Astrocyte (in vitro differentiated cells and primary cell): Measurements from ENCODE around the gene SYTL1. TPM values are rescaled to one million over a fixed set of nuclear protein-coding genes. Genes with fewer than 3 reads are reported as not detected.
A peak's percentile ranks its signal among the peaks of the same experiment; 100 is the strongest.

Experiments
- DNase-seq: peaks from one replicate; pipeline ENCODE4 v3.0.0-alpha.2; 2010; ENCODE audit warnings: low read depth
- FAIRE-seq: peaks from 2 replicates; lab custom pipeline; 2011; peaks lifted over from hg19 to GRCh38; lab: Jason Lieb, UNC
- H2AFZ ChIP-seq: 2 replicates; pipeline ENCODE4 v1.6.0; 2012; ENCODE audit warnings: low read depth, low read length, inconsistent platforms
- H3K27ac ChIP-seq: 2 replicates; pipeline ENCODE4 v1.5.1; 2011; ENCODE audit warnings: low read depth, low read length, inconsistent platforms
- H3K27me3 ChIP-seq: 2 replicates; pipeline ENCODE4 v1.6.0; 2011; ENCODE audit warnings: low read length, inconsistent platforms; ENCODE audit not compliant: insufficient read depth
- H3K36me3 ChIP-seq: 2 replicates; pipeline ENCODE4 v1.5.1; 2011; ENCODE audit warnings: low read length, inconsistent platforms; ENCODE audit not compliant: insufficient read depth
- H3K4me1 ChIP-seq: 2 replicates; pipeline ENCODE4 v1.5.1; 2011; ENCODE audit warnings: low read length, inconsistent platforms; ENCODE audit not compliant: insufficient read depth
- H3K4me2 ChIP-seq: 2 replicates; pipeline ENCODE4 v1.6.0; 2012; ENCODE audit warnings: low read length, inconsistent platforms
- H3K4me3 ChIP-seq: 2 replicates; pipeline ENCODE4 v1.5.1; 2011; ENCODE audit warnings: low read depth, mild to moderate bottlenecking, low read length, inconsistent platforms; ENCODE audit not compliant: insufficient read depth
- H3K79me2 ChIP-seq: 2 replicates; pipeline ENCODE4 v1.6.0; 2012; ENCODE audit warnings: mild to moderate bottlenecking, low read length, inconsistent platforms; ENCODE audit not compliant: insufficient read depth
- H3K9ac ChIP-seq: 2 replicates; pipeline ENCODE4 v1.6.0; 2012; ENCODE audit warnings: mild to moderate bottlenecking, low read length, inconsistent platforms
- H3K9me3 ChIP-seq: 2 replicates; pipeline ENCODE4 v1.5.1; 2012; ENCODE audit warnings: low read depth, mild to moderate bottlenecking, low read length, inconsistent platforms; ENCODE audit not compliant: insufficient read depth
- H4K20me1 ChIP-seq: 2 replicates; pipeline ENCODE4 v1.6.0; 2012; ENCODE audit warnings: low read length, inconsistent platforms; ENCODE audit not compliant: insufficient read depth
- H3K27ac Mint-ChIP-seq: one replicate; pipeline ENCODE4 v1.8.0; 2021; ENCODE audit warnings: mild to moderate bottlenecking, mixed read lengths; ENCODE audit not compliant: unreplicated experiment
- H3K27me3 Mint-ChIP-seq: one replicate; pipeline ENCODE4 v1.8.0; 2021; ENCODE audit warnings: low read depth, mixed read lengths; ENCODE audit not compliant: unreplicated experiment
- H3K36me3 Mint-ChIP-seq: one replicate; pipeline ENCODE4 v1.8.0; 2021; ENCODE audit warnings: low read depth, mixed read lengths; ENCODE audit not compliant: unreplicated experiment
- H3K4me1 Mint-ChIP-seq: one replicate; pipeline ENCODE4 v1.8.0; 2021; ENCODE audit warnings: low read depth, mixed read lengths; ENCODE audit not compliant: unreplicated experiment
- H3K4me3 Mint-ChIP-seq: one replicate; pipeline ENCODE4 v1.8.0; 2021; ENCODE audit warnings: mild to moderate bottlenecking, moderate library complexity, mixed read lengths; ENCODE audit not compliant: unreplicated experiment
- H3K9me3 Mint-ChIP-seq: one replicate; pipeline ENCODE4 v1.8.0; 2021; ENCODE audit warnings: mild to moderate bottlenecking, mixed read lengths; ENCODE audit not compliant: unreplicated experiment
- CTCF ChIP-seq: IDR thresholded peaks from 2 replicates; pipeline ENCODE4 v1.5.1; 2011; ENCODE audit warnings: low read depth, mild to moderate bottlenecking, inconsistent platforms, low read length, moderate library complexity; ENCODE audit not compliant: insufficient read depth
- EZH2 ChIP-seq: IDR thresholded peaks from 2 replicates; pipeline ENCODE4 v1.6.1; 2012; ENCODE audit warnings: mild to moderate bottlenecking, low read length, inconsistent platforms; ENCODE audit not compliant: insufficient read depth
- total RNA-seq: library from RNA; stranded (reverse); gene quantifications from 2 replicates; pipeline ENCODE4 v1.2.1, GENCODE V29; 2021

The SYTL1 gene
- total RNA-seq, 1 donor from 2014 or later, result 10.7 TPM

DNA sequence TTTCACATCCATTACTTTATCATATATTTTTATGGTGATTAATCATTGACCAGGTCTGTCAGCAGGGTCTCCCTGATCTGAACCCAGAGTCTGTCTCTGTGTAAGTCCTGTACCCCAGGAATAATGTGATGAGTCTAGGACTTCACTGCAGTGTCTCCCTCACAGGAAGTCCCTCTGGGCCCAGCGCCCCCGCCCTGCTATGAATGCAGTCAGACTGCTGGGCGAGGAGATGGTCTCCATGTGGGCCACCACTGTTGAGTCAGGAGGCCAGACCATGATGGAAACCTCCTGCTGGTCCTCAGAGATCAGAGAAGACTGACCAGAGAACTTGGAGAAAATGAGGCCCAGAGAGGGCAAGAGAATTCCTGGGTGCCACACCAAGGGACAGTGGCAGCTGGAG, 10.4 kb upstream of the SYTL1 start:
- Histone ChIP-seq H3K27me3 (no peaks in the 10 kb centered on the region), H4K20me1 (peaks cover 50% of the 10 kb centered on the region), H3K36me3 (peaks cover 25% of the 10 kb centered on the region), H3K4me3 (no peak overlapping the region), H3K9me3 (no peaks in the 10 kb centered on the region), H3K4me2 (no peak overlapping the region), H3K9ac (no peak overlapping the region), H3K27ac (no peak overlapping the region), H3K79me2 (peaks cover 48% of the 10 kb centered on the region), H2AFZ (no peak overlapping the region), H3K4me1 (peaks cover 4% of the 10 kb centered on the region)
- peaks cover 3% of the 10 kb centered on the region for H3K4me1 Mint-ChIP-seq
- H3K27me3 Mint-ChIP-seq, result no peaks in the 10 kb centered on the region
- H3K9me3 Mint-ChIP-seq, result no peaks in the 10 kb centered on the region
- no peak for DNase-seq
- H3K36me3 Mint-ChIP-seq, result peaks cover 12% of the 10 kb centered on the region
- FAIRE-seq, result no peak
- H3K27ac Mint-ChIP-seq, result peak overlapping the region; percentile 26
- TF ChIP-seq EZH2 (no peak), CTCF (no peak)
- no peak overlapping the region for H3K4me3 Mint-ChIP-seq

- DNase-seq (no peak), FAIRE-seq (no peak)
- no peak overlapping the region for H3K4me2 ChIP-seq
- Mint-ChIP-seq H3K27me3 (no peaks in the 10 kb centered on the region), H3K9me3 (no peaks in the 10 kb centered on the region), H3K4me1 (peaks cover 1% of the 10 kb centered on the region), H3K27ac (no peak overlapping the region), H3K36me3 (peaks cover 15% of the 10 kb centered on the region), H3K4me3 (no peak overlapping the region)
- peaks cover 20% of the 10 kb centered on the region for H3K36me3 ChIP-seq
- H3K4me3 ChIP-seq, result no peak overlapping the region
- no peak overlapping the region for H2AFZ ChIP-seq
- H3K9me3 ChIP-seq, result no peaks in the 10 kb centered on the region
- H3K27ac ChIP-seq, result no peak overlapping the region
- peaks cover 43% of the 10 kb centered on the region for H3K79me2 ChIP-seq
- no peak for TF ChIP-seq CTCF
- TF ChIP-seq EZH2, result no peak
- no peaks in the 10 kb centered on the region for H3K27me3 ChIP-seq
- peaks cover 2% of the 10 kb centered on the region for H3K4me1 ChIP-seq
- H4K20me1 ChIP-seq, result peaks cover 45% of the 10 kb centered on the region
- H3K9ac ChIP-seq, result no peak overlapping the region
These were observed 9.9 kb upstream of the SYTL1 start for GRCh38 chr1:27331922-27332321.

DNA sequence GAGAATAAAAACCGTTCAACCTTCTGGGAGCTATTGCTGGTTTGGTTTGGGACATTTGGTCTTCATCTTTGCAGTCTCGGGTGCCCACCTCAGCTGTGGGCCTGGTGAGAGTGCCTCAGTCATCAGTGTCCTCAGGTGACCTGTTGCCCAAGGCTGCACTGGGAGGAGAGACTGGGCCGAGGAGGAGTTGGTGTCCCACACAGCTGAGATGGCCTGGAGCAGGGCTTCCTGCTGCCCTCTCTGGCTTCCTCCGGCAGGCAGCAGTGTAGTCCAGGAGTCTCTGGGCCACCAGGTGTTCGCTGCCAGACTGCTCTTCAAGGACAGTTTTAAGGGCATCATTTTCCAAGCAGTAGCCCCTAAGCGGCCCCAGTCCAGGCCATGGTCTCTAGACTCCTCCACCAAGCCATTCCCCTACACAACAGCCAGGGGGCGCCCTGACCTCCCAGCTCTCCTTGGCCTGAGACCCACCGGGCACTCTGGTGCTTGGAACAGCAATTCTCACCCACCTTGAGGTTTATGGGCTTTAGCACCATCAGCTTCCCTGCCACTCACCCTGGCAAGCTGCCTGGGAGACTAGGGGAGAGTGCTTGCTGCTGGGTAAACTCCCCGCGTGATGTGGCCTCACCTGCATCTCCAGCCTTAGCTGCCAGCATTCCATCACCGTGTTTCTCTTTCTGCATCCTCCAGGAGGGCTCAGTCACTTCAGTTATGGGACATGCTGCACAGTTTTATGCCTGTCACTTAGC, 9.1 kb upstream of the SYTL1 start:
- no peaks in the 10 kb centered on the region for H3K9me3 ChIP-seq
- H3K4me2 ChIP-seq, result no peak overlapping the region
- no peaks in the 10 kb centered on the region for H3K4me1 ChIP-seq
- no peaks in the 10 kb centered on the region for H3K27me3 ChIP-seq
- no peak for DNase-seq
- H3K27ac Mint-ChIP-seq, result no peak overlapping the region
- H3K27me3 Mint-ChIP-seq, result no peaks in the 10 kb centered on the region
- peaks cover 18% of the 10 kb centered on the region for H3K36me3 ChIP-seq
- peaks cover 36% of the 10 kb centered on the region for H3K79me2 ChIP-seq
- TF ChIP-seq EZH2 (no peak), CTCF (peak; percentile 72)
- H3K4me3 ChIP-seq, result no peak overlapping the region
- H4K20me1 ChIP-seq, result peaks cover 42% of the 10 kb centered on the region
- no peak overlapping the region for H2AFZ ChIP-seq
- H3K4me1 Mint-ChIP-seq, result no peaks in the 10 kb centered on the region
- no peak for FAIRE-seq
- H3K9me3 Mint-ChIP-seq, result no peaks in the 10 kb centered on the region
- H3K27ac ChIP-seq, result no peak overlapping the region
- peaks cover 15% of the 10 kb centered on the region for H3K36me3 Mint-ChIP-seq
- H3K9ac ChIP-seq, result no peak overlapping the region
- no peak overlapping the region for H3K4me3 Mint-ChIP-seq
